ENCODE data around the gene HSPB8.

DNA sequence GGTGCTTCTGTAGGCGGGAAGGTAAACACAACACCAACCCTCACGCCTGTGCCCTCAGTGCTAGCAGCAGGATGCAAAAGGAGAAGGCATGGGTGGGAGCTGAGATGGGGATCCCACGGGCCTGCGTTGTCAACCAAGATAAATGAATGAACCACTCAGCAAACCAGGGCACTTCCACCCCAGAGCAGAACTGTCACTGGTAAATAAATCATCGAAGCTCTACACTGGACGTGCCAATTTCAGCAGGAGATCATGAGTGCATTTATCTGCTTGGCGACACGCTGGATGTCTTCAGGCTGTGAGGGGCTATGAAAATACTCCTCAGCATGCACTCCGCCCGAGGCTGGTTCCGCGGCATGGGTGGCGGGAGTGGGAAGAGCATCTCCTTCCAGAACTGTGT, 33.2 kb downstream of the HSPB8 start:
- TF ChIP-seq POLR2A (IDR thresholded peaks at IDR 0.05) = no peak
- TF ChIP-seq, protein P1, sequence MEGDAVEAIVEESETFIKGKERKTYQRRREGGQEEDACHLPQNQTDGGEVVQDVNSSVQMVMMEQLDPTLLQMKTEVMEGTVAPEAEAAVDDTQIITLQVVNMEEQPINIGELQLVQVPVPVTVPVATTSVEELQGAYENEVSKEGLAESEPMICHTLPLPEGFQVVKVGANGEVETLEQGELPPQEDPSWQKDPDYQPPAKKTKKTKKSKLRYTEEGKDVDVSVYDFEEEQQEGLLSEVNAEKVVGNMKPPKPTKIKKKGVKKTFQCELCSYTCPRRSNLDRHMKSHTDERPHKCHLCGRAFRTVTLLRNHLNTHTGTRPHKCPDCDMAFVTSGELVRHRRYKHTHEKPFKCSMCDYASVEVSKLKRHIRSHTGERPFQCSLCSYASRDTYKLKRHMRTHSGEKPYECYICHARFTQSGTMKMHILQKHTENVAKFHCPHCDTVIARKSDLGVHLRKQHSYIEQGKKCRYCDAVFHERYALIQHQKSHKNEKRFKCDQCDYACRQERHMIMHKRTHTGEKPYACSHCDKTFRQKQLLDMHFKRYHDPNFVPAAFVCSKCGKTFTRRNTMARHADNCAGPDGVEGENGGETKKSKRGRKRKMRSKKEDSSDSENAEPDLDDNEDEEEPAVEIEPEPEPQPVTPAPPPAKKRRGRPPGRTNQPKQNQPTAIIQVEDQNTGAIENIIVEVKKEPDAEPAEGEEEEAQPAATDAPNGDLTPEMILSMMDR (IDR thresholded peaks at IDR 0.05) = no peak
